ENCODE data around the gene RFXAP.

The RFXAP gene

DNA sequence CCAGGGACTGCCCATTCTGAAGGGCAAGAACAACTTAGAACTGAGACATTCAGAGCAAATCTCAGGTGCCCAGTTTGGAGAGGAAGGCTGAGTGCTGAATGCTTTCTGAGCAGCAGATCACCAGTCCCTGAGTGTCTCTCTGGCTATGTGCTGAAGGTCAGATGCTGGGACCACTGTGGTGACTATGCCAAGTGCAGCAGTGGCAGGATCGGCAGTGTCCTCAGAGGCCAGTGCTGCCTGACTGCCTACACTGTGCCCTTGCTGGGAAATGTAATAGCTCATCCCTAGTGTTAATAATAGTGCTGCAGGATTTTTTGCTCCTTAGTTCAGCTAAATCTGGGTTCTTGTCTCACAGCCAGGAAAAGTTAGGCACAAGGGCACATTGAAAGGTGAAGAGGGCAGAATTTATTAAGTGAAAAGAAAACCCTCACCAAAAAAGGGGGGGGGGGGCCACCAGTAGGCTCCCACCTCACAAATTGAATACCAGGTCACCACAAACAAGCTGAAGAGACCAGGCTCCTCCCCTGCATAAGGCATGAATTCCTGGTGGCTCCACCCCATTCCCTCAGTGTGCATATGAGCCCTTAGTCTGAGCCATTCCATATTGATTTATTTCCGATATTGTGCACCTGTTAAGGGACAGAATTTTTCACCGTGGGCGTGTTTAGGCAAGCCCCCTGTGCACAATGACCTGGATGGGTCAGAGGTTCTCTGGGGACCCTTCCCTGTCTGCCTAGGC is 18.5 kb downstream of the RFXAP start:
- Mint-ChIP-seq H3K36me3 (no peaks in the 10 kb centered on the region), H3K27me3 (no peaks in the 10 kb centered on the region), H3K4me1 (ENCODE audit: low read depth) (no peaks in the 10 kb centered on the region), H3K9me3 (ENCODE audit: low read depth) (no peaks in the 10 kb centered on the region), H3K27ac (no peak overlapping the region), H3K4me3 (no peak overlapping the region)

DNA sequence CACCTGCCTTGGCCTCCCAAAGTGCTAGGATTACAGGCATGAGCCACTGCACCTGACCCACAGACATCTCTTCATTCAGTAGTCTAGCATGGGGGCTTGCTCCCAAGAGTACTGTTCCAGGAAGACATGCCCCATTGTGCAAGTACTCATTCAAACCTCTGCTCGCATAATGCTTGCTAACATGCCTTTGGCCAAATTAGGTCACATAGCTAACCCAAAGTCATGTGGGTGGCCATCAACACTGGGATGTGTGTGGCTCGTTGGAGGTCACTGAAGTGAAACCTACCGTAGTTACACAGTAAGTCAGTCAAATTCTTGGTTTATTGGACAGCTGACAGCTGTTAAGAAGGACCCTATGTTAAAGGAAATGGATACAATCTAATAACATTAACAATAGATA is 20.3 kb downstream of the RFXAP start:
- H3K27ac Mint-ChIP-seq: no peak overlapping the region
- H3K4me1 Mint-ChIP-seq (ENCODE audit: low read depth): no peaks in the 10 kb centered on the region
- no peaks in the 10 kb centered on the region for H3K9me3 Mint-ChIP-seq (ENCODE audit: low read depth)
- no peaks in the 10 kb centered on the region for H3K27me3 Mint-ChIP-seq
- H3K4me3 Mint-ChIP-seq: no peak overlapping the region
- peaks cover 3% of the 10 kb centered on the region for H3K36me3 Mint-ChIP-seq

DNA sequence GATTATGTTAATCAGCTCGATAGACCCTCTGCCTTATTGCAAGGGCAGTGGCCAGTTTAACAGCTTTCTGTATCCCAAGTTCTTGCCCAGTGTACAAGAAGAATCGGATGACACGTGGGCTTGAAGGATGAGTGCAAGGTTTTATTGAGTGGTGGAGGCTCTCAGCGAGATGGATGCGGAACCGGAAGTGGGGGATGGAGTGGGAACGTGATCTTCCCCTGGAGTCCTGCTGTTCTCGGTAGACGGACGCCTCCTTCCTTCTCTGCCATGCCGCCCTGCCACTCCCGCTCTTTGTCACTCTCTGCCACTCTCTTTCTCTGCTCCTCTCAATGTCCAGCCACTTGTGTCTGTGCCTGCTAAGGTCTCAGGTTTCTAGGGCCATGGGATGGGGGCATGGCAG is 21.0 kb downstream of the RFXAP start:
- Mint-ChIP-seq H3K36me3 (peaks cover 3% of the 10 kb centered on the region), H3K4me1 (ENCODE audit: low read depth) (no peaks in the 10 kb centered on the region), H3K9me3 (ENCODE audit: low read depth) (no peaks in the 10 kb centered on the region), H3K27me3 (no peaks in the 10 kb centered on the region), H3K4me3 (no peak overlapping the region), H3K27ac (no peak overlapping the region)

DNA sequence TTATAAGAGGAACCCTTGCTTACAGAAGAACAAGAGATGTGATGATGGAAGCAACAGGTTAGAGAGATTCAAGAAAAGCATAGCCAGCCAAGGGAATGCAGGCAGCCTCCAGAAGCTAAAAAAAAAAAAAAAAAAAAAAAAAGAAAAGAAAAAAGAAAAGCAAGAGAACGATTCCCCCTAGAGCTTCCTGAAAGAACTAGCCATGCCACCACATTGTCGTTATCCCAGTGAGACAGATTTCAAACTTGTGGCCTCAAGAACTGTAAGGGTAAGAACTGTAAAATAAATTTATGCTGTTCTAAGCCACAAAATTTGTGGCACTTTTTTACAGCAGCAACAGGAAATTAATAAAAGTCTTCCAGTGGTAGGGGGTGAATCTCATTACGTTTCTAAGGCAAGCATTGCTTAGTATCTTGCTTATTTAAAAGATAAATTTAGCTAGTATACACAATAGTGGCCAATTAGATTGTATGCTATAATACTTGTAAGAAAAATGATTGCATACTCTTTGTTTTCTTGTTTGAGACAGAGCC is 21.8 kb downstream of the RFXAP start:
- no peaks in the 10 kb centered on the region for H3K27me3 Mint-ChIP-seq
- peaks cover 3% of the 10 kb centered on the region for H3K36me3 Mint-ChIP-seq
- H3K9me3 Mint-ChIP-seq (ENCODE audit: low read depth): no peaks in the 10 kb centered on the region
- no peak overlapping the region for H3K4me3 Mint-ChIP-seq
- H3K4me1 Mint-ChIP-seq (ENCODE audit: low read depth): no peaks in the 10 kb centered on the region
- no peak overlapping the region for H3K27ac Mint-ChIP-seq

GRCh38 chr13:36841391-36841790 is 22.4 kb downstream of the RFXAP start:
- H3K27me3 Mint-ChIP-seq: no peaks in the 10 kb centered on the region
- no peaks in the 10 kb centered on the region for H3K4me1 Mint-ChIP-seq (ENCODE audit: low read depth)
- H3K9me3 Mint-ChIP-seq (ENCODE audit: low read depth): no peaks in the 10 kb centered on the region
- H3K27ac Mint-ChIP-seq: no peak overlapping the region
- H3K36me3 Mint-ChIP-seq: peaks cover 3% of the 10 kb centered on the region
- no peak overlapping the region for H3K4me3 Mint-ChIP-seq

- Mint-ChIP-seq H3K27ac (no peak overlapping the region), H3K4me3 (no peak overlapping the region), H3K4me1 (ENCODE audit: low read depth) (peaks cover 1% of the 10 kb centered on the region), H3K36me3 (peaks cover 3% of the 10 kb centered on the region), H3K9me3 (ENCODE audit: low read depth) (no peaks in the 10 kb centered on the region), H3K27me3 (no peaks in the 10 kb centered on the region)
Measured at GRCh38 chr13:36847606-36848005, 28.6 kb downstream of the RFXAP start.

DNA sequence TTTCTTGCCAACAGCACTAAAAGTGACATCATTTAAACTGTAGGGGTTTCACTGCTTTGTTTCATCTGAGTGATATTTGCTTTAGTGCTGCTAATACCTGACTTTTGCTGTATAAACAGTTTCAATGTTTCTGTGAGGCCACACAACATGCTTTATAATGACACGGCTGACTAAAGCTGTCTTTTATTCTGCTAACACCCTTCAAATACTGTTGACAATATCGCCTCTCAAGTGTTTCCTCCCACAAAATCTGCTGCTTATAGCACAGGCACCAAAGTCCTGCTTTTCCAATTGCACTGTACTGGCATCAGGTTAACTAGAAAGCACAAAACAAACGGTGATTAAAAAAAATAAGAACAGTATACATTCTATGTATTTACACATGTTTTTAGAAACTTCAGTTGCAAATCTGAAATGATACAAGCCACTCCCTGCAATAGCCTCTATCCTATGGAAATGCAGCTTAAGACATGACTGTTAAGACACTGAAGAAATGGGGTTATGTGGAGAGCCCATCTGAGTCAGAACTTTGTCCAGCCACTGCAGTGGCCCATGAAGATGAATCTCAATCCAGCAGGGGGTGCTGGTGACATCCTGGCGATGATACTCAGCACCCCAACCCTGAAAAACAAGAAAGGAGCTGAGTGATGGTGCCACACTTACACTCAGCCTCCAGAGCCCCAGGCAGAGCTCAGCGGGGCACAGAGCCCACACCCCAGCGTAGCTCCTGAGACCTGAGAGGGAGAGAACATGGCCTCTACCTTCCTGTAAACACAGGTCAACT is 29.4 kb downstream of the RFXAP start:
- H3K27ac Mint-ChIP-seq: no peak overlapping the region
- H3K4me1 Mint-ChIP-seq (ENCODE audit: low read depth): peaks cover 1% of the 10 kb centered on the region
- peaks cover 3% of the 10 kb centered on the region for H3K36me3 Mint-ChIP-seq
- no peak overlapping the region for H3K4me3 Mint-ChIP-seq
- H3K27me3 Mint-ChIP-seq: no peaks in the 10 kb centered on the region
- no peaks in the 10 kb centered on the region for H3K9me3 Mint-ChIP-seq (ENCODE audit: low read depth)

- Mint-ChIP-seq H3K4me3 (no peak overlapping the region), H3K36me3 (no peaks in the 10 kb centered on the region), H3K27me3 (peaks cover 1% of the 10 kb centered on the region), H3K9me3 (ENCODE audit: low read depth) (no peaks in the 10 kb centered on the region), H3K4me1 (ENCODE audit: low read depth) (peaks cover 1% of the 10 kb centered on the region), H3K27ac (no peak overlapping the region)
Measured at GRCh38 chr13:36850790-36851438, 31.9 kb downstream of the RFXAP start.

DNA sequence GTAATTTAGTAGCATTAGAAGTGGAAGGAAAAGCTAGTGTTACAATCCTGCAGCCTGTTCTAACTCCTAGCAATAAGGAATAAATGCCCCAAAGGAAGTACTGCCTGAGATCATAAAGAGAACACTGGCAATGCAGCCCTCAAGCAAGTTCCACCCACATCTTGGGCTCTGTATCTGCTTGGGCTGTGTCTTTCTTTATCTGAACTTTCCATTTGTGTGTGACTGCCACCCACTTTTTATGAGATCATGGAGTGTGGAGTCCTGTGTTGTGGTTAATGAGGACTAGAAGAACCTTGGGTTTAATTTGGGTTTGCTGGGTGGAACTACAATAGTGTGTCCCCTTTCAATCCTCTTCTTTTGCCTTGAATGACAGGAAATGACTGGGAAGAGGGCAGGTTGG is 38.2 kb downstream of the RFXAP start:
- no peak overlapping the region for H3K27ac Mint-ChIP-seq
- H3K27me3 Mint-ChIP-seq: peaks cover 20% of the 10 kb centered on the region
- no peaks in the 10 kb centered on the region for H3K9me3 Mint-ChIP-seq (ENCODE audit: low read depth)
- H3K4me1 Mint-ChIP-seq (ENCODE audit: low read depth): no peaks in the 10 kb centered on the region
- no peaks in the 10 kb centered on the region for H3K36me3 Mint-ChIP-seq
- no peak overlapping the region for H3K4me3 Mint-ChIP-seq

DNA sequence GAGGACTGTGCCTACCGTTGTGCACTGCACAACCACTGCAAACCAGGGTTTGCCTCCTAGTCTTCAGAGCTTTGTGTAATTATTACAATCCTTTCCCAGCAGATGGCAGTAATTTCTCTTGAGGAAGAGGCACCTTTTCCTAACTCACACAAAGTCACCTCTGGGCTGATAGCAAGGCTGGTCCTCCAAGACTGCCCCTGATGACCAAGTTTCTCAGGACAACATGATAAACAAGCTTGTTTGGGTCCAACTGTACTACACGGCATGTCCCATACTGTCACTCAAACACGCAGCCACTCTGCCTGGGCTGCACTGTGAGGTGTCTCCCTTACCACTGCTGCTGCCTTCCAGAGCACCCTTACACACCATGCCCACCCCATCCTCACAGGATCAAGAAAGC is 39.3 kb downstream of the RFXAP start:
- peaks cover 21% of the 10 kb centered on the region for H3K27me3 Mint-ChIP-seq
- no peaks in the 10 kb centered on the region for H3K4me1 Mint-ChIP-seq (ENCODE audit: low read depth)
- H3K9me3 Mint-ChIP-seq (ENCODE audit: low read depth): no peaks in the 10 kb centered on the region
- no peaks in the 10 kb centered on the region for H3K36me3 Mint-ChIP-seq
- no peak overlapping the region for H3K4me3 Mint-ChIP-seq
- no peak overlapping the region for H3K27ac Mint-ChIP-seq

DNA sequence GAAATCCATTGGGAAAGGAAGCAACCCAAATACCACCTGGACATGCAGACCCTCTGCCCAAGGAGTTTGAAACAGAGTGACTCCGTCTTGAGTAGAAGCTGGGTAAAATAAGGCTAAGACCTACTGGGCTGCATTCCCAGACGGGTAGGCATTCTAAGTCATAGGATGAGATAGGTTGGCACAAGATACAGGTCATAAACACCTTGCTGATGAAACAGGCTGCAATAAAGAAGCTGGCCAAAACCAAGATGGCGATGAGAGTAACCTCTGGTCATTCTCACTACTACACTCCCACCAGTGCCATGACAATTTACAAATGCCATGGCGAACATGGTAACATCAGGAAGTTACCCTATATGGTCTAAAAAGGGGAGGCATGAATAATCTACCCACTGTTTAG is 40.2 kb downstream of the RFXAP start:
- Mint-ChIP-seq H3K4me3 (no peak overlapping the region), H3K27me3 (peaks cover 21% of the 10 kb centered on the region), H3K9me3 (ENCODE audit: low read depth) (no peaks in the 10 kb centered on the region), H3K36me3 (no peaks in the 10 kb centered on the region), H3K4me1 (ENCODE audit: low read depth) (no peaks in the 10 kb centered on the region), H3K27ac (no peak overlapping the region)

- H3K4me3 Mint-ChIP-seq: no peak overlapping the region
- H3K27me3 Mint-ChIP-seq: peaks cover 17% of the 10 kb centered on the region
- no peaks in the 10 kb centered on the region for H3K36me3 Mint-ChIP-seq
- no peak overlapping the region for H3K27ac Mint-ChIP-seq
- no peaks in the 10 kb centered on the region for H3K4me1 Mint-ChIP-seq (ENCODE audit: low read depth)
- H3K9me3 Mint-ChIP-seq (ENCODE audit: low read depth): no peaks in the 10 kb centered on the region
Measured at GRCh38 chr13:36862002-36862685, 43.1 kb downstream of the RFXAP start.

DNA sequence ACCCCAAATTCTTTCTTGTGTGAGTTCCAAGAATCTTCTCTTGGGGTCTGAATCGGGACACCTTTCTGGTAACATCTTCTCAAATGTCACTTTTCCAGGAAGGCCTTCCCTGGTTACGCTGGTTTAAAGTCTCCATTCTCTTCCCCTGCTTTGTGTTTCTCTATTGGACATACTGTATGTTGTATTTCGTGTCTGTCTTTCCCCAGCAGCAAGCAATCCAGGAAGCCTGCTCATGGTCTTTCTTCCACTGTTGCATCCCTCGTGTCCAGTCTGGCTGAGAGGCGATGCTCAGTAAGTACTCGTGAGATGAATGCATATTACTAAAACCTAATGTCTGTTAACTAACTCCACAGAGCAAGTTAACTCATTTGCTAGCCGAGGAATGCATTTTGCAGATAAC is 43.7 kb downstream of the RFXAP start:
- Mint-ChIP-seq H3K9me3 (ENCODE audit: low read depth) (no peaks in the 10 kb centered on the region), H3K4me3 (no peak overlapping the region), H3K27me3 (peaks cover 18% of the 10 kb centered on the region), H3K27ac (no peak overlapping the region), H3K36me3 (no peaks in the 10 kb centered on the region), H3K4me1 (ENCODE audit: low read depth) (no peaks in the 10 kb centered on the region)

GRCh38 chr13:36865265-36865664 is 46.2 kb downstream of the RFXAP start:
- no peak overlapping the region for H3K27ac Mint-ChIP-seq
- no peak overlapping the region for H3K4me3 Mint-ChIP-seq
- H3K4me1 Mint-ChIP-seq (ENCODE audit: low read depth): no peaks in the 10 kb centered on the region
- H3K9me3 Mint-ChIP-seq (ENCODE audit: low read depth): no peaks in the 10 kb centered on the region
- no peaks in the 10 kb centered on the region for H3K36me3 Mint-ChIP-seq
- H3K27me3 Mint-ChIP-seq: peaks cover 16% of the 10 kb centered on the region

GRCh38 chr13:36866232-36866631 is 47.2 kb downstream of the RFXAP start:
- H3K27me3 Mint-ChIP-seq: peaks cover 13% of the 10 kb centered on the region
- H3K4me3 Mint-ChIP-seq: no peak overlapping the region
- no peaks in the 10 kb centered on the region for H3K36me3 Mint-ChIP-seq
- no peaks in the 10 kb centered on the region for H3K9me3 Mint-ChIP-seq (ENCODE audit: low read depth)
- no peaks in the 10 kb centered on the region for H3K4me1 Mint-ChIP-seq (ENCODE audit: low read depth)
- H3K27ac Mint-ChIP-seq: no peak overlapping the region
